ENCODE measurements around the gene MYCT1.
"Not testable (repeated sequence)": the region's sequence is repeated elsewhere in the genome, so short reads cannot be mapped to it uniquely, and the experiment has no call there.

MYCT1 gene, protein sequence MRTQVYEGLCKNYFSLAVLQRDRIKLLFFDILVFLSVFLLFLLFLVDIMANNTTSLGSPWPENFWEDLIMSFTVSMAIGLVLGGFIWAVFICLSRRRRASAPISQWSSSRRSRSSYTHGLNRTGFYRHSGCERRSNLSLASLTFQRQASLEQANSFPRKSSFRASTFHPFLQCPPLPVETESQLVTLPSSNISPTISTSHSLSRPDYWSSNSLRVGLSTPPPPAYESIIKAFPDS

GRCh38 chr6:152697634-152698033 lies at the start of gene MYCT1:
Gene MYCT1, plus strand, starts transcription at chr6:152697897. Its CDS starts 6 bp downstream, at chr6:152697903.
- DNase-seq: no peak

DNA sequence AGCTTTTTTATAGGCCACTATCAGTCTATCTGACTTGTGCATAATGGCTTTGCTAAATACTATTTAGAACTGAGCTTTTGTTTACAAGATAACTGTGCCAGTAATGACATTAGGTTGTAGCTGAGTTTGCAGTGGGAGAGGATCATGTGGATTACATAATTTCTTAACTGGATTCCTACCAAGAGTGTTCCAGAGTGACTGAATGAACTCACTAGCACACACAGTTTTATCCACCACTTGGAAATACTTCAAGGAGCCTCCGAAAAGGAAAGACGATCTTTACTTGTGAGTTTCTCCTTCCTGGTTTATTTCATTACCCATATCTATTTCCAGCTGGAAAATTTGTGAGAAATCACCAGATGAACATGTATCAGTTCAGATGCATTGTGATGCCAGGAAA lies 49.6 kb upstream of the MYCT1 start:
- no peak for DNase-seq

- no peak for DNase-seq
Measured at GRCh38 chr6:152651986-152652385, 45.7 kb upstream of the MYCT1 start.

GRCh38 chr6:152661776-152662175 lies 35.9 kb upstream of the MYCT1 start:
- no peak for DNase-seq

DNA sequence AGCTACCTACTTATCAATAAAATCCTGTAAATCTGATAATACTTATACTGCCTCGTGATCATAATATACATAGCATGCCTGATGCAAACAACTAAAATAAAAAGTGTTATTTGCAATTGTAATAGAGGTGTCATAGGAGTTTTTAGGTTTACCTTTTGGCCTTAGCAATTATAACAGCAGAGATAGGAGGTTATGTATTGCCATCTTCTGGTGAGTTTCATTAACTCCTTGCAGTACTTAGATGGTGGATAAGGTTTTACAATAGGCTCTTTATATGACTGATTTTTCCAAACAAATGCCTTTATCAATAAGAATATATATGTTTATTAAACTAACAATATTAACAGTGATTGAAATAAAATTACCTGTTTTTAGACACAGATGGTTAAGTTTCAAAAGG lies 27.8 kb upstream of the MYCT1 start:
- no peak for DNase-seq

DNA sequence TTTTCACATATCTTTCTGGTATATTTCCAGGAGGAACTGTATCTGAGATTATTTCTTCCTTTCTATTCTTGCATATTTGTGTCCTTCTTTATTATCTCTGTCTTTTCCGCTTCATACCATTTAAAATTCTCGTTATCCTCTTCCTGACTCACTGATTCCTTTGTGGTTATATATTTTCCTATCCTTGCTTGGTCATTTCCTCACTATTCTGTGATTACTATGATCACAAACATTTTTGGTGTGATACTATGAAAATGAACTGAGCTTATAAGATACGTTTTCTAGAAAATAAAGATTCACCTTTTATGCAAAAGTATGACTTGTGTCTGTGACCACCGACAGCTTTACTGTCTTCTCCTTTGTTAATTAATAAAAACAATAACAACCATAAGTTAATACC lies 26.5 kb upstream of the MYCT1 start:
- DNase-seq: no peak

DNA sequence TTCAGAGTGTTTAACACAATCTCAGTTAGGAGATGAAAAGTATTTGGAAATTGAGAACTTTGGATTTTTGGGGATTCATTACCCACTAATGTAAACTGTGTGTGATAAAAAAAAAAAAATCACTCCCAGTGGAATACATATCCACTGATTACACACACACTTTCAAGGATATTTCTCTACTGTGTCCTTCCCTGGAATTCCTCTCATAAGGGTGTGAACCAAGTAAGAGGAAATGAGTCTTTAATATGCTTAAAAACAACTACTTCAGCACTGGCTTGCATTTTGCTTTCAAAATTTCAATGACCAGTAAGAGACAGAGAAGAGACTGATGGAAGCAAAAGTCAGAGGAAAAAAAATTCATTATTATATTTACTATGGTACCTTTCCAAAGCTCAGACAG lies 24.5 kb upstream of the MYCT1 start:
- no peak for DNase-seq

- DNase-seq: no peak
Measured at GRCh38 chr6:152680151-152680550, 17.5 kb upstream of the MYCT1 start.

GRCh38 chr6:152680879-152681517 lies 16.7 kb upstream of the MYCT1 start:
- DNase-seq: no peak

DNA sequence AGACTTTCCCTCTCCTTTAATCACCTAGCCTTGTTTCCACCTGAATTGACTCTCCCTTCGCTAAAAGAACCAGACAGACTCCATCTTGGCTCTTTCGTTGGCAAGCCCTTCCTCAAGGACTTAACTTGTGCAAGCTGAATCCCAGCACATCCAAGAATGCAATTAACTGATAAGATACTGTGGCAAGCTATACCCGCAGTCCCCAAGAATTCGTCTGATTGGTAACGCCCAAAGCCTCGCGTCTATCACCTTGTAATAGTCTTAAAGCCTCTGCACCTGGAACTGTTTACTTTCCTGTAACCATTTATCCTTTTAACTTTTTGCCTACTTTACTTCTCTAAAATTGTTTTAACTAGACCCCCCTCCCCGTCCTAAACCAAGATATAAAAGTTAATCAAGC lies 15.6 kb upstream of the MYCT1 start:
- no peak for DNase-seq

DNA sequence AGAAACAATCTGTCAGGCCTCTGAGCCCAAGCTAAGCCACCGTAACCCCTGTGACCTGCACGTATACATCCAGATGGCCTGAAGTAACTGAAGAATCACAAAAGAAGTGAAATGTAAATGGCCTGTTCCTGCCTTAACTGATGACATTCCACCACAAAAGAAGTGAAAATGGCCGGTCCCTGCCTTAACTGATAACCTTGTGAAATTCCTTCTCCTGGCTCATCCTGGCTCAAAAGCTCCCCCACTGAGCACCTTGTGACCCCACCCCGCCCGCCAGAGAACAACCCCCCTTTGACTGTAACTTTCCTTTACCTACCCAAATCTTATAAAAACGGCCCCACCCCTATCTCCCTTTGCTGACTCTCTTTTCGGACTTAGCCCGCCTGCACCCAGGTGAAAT lies 14.8 kb upstream of the MYCT1 start:
- DNase-seq: not testable (repeated sequence)

DNA sequence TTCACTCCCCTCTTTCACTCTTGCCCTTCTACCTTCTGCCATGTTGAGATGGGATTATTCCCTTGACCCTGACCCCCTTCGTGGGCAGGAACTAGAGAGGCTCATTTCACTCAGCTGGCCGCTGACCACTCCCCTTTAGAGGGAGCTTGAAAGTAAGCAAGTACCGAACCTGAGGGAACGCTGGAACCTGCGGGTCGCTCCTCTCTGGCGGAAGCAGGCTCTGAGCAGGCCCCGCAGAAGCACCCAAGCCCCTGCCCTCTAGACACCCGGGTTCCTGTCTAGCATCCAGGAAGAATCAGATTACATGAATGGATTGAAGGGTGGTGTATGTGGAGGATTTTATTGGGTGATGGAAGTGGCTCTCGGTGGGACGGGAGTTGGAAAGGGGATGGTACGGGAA lies 11.9 kb upstream of the MYCT1 start:
- DNase-seq: no peak

DNA sequence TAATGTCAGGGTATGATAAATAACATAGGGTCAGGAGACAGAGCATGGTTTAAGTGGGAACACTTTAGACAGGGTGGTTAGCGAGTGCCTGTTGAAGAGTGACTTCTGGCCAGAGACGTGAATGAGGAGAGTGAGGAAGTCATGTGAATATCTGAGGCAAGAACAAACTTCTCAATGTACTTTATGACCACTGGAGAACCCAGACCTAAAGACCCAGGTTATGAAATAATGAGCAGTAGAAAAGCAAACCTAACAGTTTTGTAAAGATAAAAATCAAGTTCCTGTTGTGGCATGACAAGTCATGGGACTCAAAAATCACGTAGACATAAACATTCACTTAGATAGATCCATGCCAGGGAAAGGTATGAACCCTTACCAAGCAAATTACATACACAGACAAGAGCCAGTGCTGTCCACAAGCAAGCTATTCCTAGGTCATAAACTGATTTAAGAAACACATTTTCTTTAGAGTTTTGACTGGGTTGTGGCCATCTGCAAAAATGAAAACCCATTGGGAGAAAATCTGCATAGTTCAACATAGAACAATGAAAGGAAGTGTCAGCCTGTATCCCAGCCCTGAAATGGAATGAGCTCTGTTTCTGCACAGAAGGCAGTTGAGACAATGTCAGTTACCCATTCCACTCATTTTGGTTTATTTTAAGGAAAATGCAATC lies 2.2 kb upstream of the MYCT1 start:
- DNase-seq: no peak

DNA sequence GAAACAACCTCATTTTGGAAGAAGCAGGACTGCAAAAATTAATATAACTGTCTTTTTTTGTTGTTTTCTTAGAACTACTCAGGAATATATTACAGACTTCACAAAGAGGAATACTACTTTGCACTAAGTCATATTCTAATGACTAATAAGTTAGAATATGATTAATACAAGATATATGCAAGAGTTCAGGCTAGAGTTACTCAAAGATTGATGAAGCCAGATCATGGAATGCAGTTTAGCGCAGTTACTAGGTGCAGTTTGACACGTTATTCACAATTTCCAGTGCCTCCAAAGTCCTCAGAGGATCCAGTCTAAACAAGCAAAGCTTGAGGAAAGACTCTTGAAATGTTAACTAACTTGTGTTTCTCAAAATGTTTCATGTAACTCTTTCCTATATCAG lies 1.2 kb upstream of the MYCT1 start:
- DNase-seq: no peak

GRCh38 chr6:152698692-152699091 lies 995 bp downstream of the MYCT1 start:
- no peak for DNase-seq

GRCh38 chr6:152700427-152700826 lies 2.7 kb downstream of the MYCT1 start:
- no peak for DNase-seq

DNA sequence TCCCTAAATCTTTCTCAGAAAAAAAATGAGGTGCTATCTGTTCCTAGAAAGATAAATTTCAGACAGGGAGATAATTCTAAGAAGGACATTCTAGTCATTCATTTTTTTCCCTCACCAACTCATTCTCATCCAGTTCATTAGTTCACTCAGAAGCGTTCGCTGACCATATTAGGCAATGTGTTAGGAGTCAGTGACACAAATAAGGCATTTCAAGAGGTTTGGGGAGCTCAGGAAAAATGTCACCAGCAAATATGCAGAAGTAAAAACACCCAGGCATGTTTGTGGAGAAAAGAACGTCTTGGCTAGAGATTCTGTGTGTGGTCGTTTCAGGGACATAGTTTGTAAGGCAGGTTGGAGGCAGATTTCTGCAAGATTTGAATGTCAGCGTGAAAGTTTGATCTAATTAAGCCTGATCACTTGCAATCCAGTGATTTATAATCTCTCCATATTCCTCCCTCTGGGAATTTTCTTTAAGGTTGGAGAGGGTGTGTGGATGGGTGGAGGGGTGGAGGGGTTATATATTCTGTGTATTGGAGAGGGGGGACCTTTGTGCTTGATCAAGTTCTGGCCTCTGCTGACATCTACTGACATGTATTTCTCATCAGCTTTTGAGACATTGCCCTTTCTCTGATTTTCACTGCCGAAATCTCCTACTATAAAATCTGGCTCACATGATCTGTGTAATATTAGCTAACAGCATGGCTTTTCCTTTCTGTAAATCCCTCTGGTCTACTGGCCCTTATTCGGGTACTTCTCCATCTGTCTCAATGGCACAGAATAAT lies 3.6 kb downstream of the MYCT1 start:
- DNase-seq: no peak

GRCh38 chr6:152701863-152702401 lies 4.2 kb downstream of the MYCT1 start:
- no peak for DNase-seq

GRCh38 chr6:152703750-152704149 lies 6.1 kb downstream of the MYCT1 start:
- DNase-seq: not testable (repeated sequence)

- DNase-seq: no peak
Measured at GRCh38 chr6:152705327-152705726, 7.6 kb downstream of the MYCT1 start.

- no peak for DNase-seq
Measured at GRCh38 chr6:152716322-152716721, 18.6 kb downstream of the MYCT1 start.

GRCh38 chr6:152720974-152721373 lies 23.3 kb downstream of the MYCT1 start:
- DNase-seq: no peak

GRCh38 chr6:152721956-152722355 lies 24.3 kb downstream of the MYCT1 start:
- no peak for DNase-seq

All from stimulated activated CD4-positive, alpha-beta T cell treated with anti-CD3 and anti-CD28 coated beads, Interleukin-1b, Interleukin-23, amount 100 ng/mL, for 48 hours (primary cell).